SK-N-MC (cell line): ENCODE measurements around the gene IRF8.

Experiments
- EZH2 ChIP-seq: fragments of 200-600 bp; sonication (generic); IDR thresholded peaks from one replicate; pipeline ENCODE4 v1.6.1; 2017; ENCODE audit warnings: antibody characterized with exemption
- FOXP2 ChIP-seq: optimal IDR thresholded peaks from 2 replicates; pipeline ENCODE3; 2011; ENCODE audit warnings: mild to moderate bottlenecking, moderate library complexity; ENCODE audit not compliant: insufficient read depth; ENCODE audit errors: extremely low read length, control extremely low read depth
- POLR2AphosphoS5 ChIP-seq: IDR thresholded peaks from 2 replicates; pipeline ENCODE4 v1.6.1; 2012; ENCODE audit warnings: mild to moderate bottlenecking, low read depth, low read length, borderline replicate concordance

GRCh38 chr16:85935391-85935973, 36.5 kb downstream of the IRF8 start:
- no peak for TF ChIP-seq POLR2AphosphoS5
- TF ChIP-seq EZH2: no peak
- no peak for TF ChIP-seq FOXP2
